OCI-LY1 (cell line): ENCODE results near the gene ZNF311.
A peak's percentile ranks its signal among the peaks of the same experiment; 100 is the strongest.
"Not testable (repeated sequence)": the region's sequence is repeated elsewhere in the genome, so short reads cannot be mapped to it uniquely, and the experiment has no call there.

Source experiments
- H2AFZ ChIP-seq: fragments of 200-600 bp; sonication (generic), shearing (Covaris generic); 2 replicates; pipeline ENCODE4 v1.6.0; 2014; ENCODE audit warnings: antibody characterized with exemption, mild to moderate bottlenecking, low read length
- H3F3A ChIP-seq: fragments of 200-600 bp; sonication (generic), shearing (Covaris generic); 2 replicates; pipeline ENCODE4 v1.6.0; 2014; ENCODE audit warnings: mild to moderate bottlenecking, antibody characterized with exemption, low read length, moderate library complexity; ENCODE audit not compliant: insufficient read depth
- H3K27ac ChIP-seq: fragments of 200-600 bp; sonication (generic); 2 replicates; pipeline ENCODE4 v1.5.1; 2014; ENCODE audit warnings: low read length, mixed run types, mild to moderate bottlenecking, low read depth; ENCODE audit not compliant: poor library complexity, severe bottlenecking
- H3K27me3 ChIP-seq: fragments of 200-600 bp; sonication (generic); 2 replicates; pipeline ENCODE4 v1.6.0; 2014; ENCODE audit warnings: antibody characterized with exemption, mild to moderate bottlenecking, low read length, moderate library complexity; ENCODE audit not compliant: insufficient read depth
- H3K36me3 ChIP-seq: fragments of 200-600 bp; sonication (generic); 2 replicates; pipeline ENCODE4 v1.6.1; 2014; ENCODE audit warnings: mild to moderate bottlenecking, antibody characterized with exemption, low read length, moderate library complexity, mixed read lengths; ENCODE audit not compliant: insufficient read depth
- H3K4me1 ChIP-seq: fragments of 200-600 bp; sonication (generic); 2 replicates; pipeline ENCODE4 v1.5.1; 2014; ENCODE audit warnings: mild to moderate bottlenecking, low read length, moderate library complexity; ENCODE audit not compliant: insufficient read depth, severe bottlenecking
- H3K4me2 ChIP-seq: fragments of 200-600 bp; sonication (generic), shearing (Covaris generic); 2 replicates; pipeline ENCODE4 v1.6.1; 2014; ENCODE audit warnings: low read length
- H3K4me3 ChIP-seq: fragments of 200-600 bp; sonication (generic); 2 replicates; pipeline ENCODE4 v1.5.1; 2014; ENCODE audit warnings: low read length, low read depth, mild to moderate bottlenecking, mixed read lengths; ENCODE audit not compliant: poor library complexity, severe bottlenecking
- H3K79me2 ChIP-seq: fragments of 200-600 bp; shearing (Covaris generic); 2 replicates; pipeline ENCODE4 v1.6.1; 2016; ENCODE audit warnings: mixed run types, low read length, mixed read lengths; ENCODE audit not compliant: insufficient read depth
- H3K9ac ChIP-seq: fragments of 200-600 bp; sonication (generic), shearing (Covaris generic); 2 replicates; pipeline ENCODE4 v1.6.1; 2014; ENCODE audit warnings: mild to moderate bottlenecking, low read length, mixed read lengths
- H3K9me2 ChIP-seq: fragments of 200-600 bp; sonication (generic), shearing (Covaris generic); 2 replicates; pipeline ENCODE4 v1.6.1; 2014; ENCODE audit warnings: low read depth, mild to moderate bottlenecking, low read length, mixed read lengths
- H3K9me3 ChIP-seq: fragments of 200-600 bp; shearing (Covaris generic); 2 replicates; pipeline ENCODE4 v1.6.1; 2014; ENCODE audit warnings: low read length, mixed read lengths
- H4K20me1 ChIP-seq: fragments of 200-600 bp; sonication (generic), shearing (Covaris generic); 2 replicates; pipeline ENCODE4 v1.6.0; 2016; ENCODE audit warnings: mild to moderate bottlenecking, low read length; ENCODE audit not compliant: insufficient read depth
- EZH2 ChIP-seq: fragments of 200-600 bp; sonication (generic), shearing (Covaris generic); IDR thresholded peaks from 2 replicates; pipeline ENCODE4 v1.8.0; 2017; ENCODE audit warnings: borderline replicate concordance, mixed run types, mild to moderate bottlenecking, antibody characterized with exemption, low read length, moderate library complexity, mixed read lengths
- TF ChIP-seq, protein P1 (sequence below): fragments of 200-600 bp; sonication (generic), shearing (Covaris generic); IDR thresholded peaks from 2 replicates; pipeline ENCODE4 v1.5.1; 2017; ENCODE audit warnings: mild to moderate bottlenecking, antibody characterized with exemption, low read length, moderate library complexity, mixed read lengths

The ZNF311 gene

DNA sequence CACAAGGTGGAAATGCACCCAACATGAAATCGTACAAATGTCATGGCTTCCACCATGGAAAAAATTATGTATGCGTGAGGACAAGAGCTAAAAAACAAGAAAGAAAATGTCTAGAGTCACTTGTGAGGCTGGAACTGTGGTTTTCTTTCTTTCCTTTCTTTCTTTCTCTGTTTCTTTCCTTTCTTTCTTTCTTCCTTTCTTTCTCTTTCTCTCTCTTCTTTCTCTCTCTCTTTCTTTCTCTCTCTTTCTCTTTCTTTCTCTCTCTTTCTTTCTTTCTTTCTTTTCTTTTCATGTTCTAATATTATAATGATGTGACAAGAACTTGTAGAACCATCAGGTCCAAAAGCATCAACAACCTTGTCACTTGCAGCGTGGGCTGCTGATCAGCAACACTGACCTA lies 28.4 kb downstream of the ZNF311 start:
- H3K4me2 ChIP-seq, result peak overlapping the region; percentile 78
- no peaks in the 10 kb centered on the region for H3K79me2 ChIP-seq
- H3K27ac ChIP-seq, result no peak overlapping the region
- no peaks in the 10 kb centered on the region for H3K27me3 ChIP-seq
- H3K4me3 ChIP-seq, result peak overlapping the region; percentile 66
- no peaks in the 10 kb centered on the region for H4K20me1 ChIP-seq
- TF ChIP-seq EZH2, result no peak
- TF ChIP-seq, protein P1, sequence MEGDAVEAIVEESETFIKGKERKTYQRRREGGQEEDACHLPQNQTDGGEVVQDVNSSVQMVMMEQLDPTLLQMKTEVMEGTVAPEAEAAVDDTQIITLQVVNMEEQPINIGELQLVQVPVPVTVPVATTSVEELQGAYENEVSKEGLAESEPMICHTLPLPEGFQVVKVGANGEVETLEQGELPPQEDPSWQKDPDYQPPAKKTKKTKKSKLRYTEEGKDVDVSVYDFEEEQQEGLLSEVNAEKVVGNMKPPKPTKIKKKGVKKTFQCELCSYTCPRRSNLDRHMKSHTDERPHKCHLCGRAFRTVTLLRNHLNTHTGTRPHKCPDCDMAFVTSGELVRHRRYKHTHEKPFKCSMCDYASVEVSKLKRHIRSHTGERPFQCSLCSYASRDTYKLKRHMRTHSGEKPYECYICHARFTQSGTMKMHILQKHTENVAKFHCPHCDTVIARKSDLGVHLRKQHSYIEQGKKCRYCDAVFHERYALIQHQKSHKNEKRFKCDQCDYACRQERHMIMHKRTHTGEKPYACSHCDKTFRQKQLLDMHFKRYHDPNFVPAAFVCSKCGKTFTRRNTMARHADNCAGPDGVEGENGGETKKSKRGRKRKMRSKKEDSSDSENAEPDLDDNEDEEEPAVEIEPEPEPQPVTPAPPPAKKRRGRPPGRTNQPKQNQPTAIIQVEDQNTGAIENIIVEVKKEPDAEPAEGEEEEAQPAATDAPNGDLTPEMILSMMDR, result no peak
- H3K9me2 ChIP-seq, result no peaks in the 10 kb centered on the region
- peaks cover 43% of the 10 kb centered on the region for H3K4me1 ChIP-seq
- no peak overlapping the region for H3K9ac ChIP-seq
- H2AFZ ChIP-seq, result no peak overlapping the region
- H3K9me3 ChIP-seq, result no peaks in the 10 kb centered on the region
- H3F3A ChIP-seq, result no peaks in the 10 kb centered on the region
- H3K36me3 ChIP-seq, result no peaks in the 10 kb centered on the region; the same call in 1 of the 2 replicates

DNA sequence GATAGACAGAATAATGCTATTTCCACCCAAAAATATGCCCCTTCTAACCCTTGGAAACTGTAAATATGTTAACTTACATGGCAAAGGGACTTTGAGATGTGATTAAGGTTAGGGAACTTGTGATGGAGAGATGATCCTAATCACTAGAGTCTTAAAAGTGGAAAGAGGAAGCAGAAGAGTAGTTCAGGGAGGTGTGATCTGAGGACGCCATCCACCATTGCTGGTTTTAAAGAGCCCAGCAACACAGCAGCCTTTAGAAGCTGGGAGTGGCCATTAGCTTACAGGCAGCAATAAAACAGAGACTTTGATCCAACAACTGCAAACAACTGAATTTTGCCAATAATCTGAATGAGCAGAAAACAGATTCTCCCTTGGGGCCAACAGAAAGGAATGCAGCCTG lies 30.6 kb downstream of the ZNF311 start:
- no peaks in the 10 kb centered on the region for H3K79me2 ChIP-seq
- no peaks in the 10 kb centered on the region for H3K9me3 ChIP-seq
- no peaks in the 10 kb centered on the region for H3F3A ChIP-seq
- TF ChIP-seq EZH2, result no peak
- TF ChIP-seq, protein P1, result no peak
- H3K9me2 ChIP-seq, result no peaks in the 10 kb centered on the region
- no peak overlapping the region for H3K4me2 ChIP-seq
- no peak overlapping the region for H3K27ac ChIP-seq
- no peaks in the 10 kb centered on the region; the same call in 1 of the 2 replicates for H3K36me3 ChIP-seq
- H3K4me3 ChIP-seq, result no peak overlapping the region
- no peak overlapping the region for H2AFZ ChIP-seq
- no peaks in the 10 kb centered on the region for H3K27me3 ChIP-seq
- H3K9ac ChIP-seq, result no peak overlapping the region
- H3K4me1 ChIP-seq, result peaks cover 29% of the 10 kb centered on the region
- H4K20me1 ChIP-seq, result no peaks in the 10 kb centered on the region

DNA sequence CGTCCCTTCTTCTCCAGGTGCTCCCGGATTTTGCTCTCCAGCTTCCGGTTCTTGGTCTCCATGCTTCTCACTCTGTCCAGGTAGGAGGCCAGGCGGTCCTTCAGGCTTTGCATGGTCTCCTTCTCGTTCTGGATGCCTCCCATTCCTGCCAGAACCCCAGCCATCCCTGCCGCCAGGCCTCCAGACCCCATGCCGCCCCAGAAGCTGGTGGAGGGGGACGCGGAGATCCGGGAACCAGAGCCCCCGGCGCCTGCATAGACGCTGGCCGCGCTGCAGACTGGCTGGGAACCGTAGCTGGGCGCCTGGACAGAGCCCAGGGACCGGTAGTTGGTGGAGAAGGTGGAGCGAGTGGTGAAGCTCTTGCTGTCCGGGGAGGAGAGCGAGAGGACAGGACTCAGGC lies 35.1 kb downstream of the ZNF311 start:
- not testable (repeated sequence) for H3K9ac ChIP-seq, H3K4me3 ChIP-seq, H3K36me3 ChIP-seq, H3K4me1 ChIP-seq, H3F3A ChIP-seq, H3K27ac ChIP-seq, H3K4me2 ChIP-seq, H3K27me3 ChIP-seq, H4K20me1 ChIP-seq, H3K79me2 ChIP-seq, H3K9me3 ChIP-seq, H2AFZ ChIP-seq, H3K9me2 ChIP-seq

DNA sequence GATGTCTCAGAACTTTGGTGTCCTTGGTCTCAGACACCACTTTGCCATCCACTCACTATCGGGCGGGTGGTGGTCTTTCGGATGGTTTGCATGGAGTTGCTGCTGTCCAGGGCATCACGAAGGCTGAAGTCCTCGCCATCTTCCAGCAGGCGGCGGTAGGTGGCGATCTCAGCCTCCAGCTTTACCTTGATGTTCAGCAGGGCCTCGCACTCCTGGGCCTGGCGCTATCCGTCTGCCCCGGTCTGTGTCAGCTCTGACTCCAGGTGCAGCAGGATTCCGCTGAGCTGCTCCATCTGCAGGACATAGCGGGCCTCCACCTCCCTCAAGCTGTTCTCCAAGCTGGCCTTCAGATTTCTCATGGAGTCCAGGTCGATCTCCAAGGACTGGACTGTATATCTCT lies 36.0 kb downstream of the ZNF311 start:
- H4K20me1 ChIP-seq, result no peaks in the 10 kb centered on the region
- H3K4me2 ChIP-seq, result no peak overlapping the region
- H3K36me3 ChIP-seq, result no peaks in the 10 kb centered on the region; the same call in 1 of the 2 replicates
- TF ChIP-seq, protein P1, result no peak
- no peak for TF ChIP-seq EZH2
- no peak overlapping the region for H2AFZ ChIP-seq
- no peaks in the 10 kb centered on the region for H3K4me1 ChIP-seq
- H3K27ac ChIP-seq, result no peak overlapping the region
- no peak overlapping the region for H3K4me3 ChIP-seq
- H3K79me2 ChIP-seq, result no peaks in the 10 kb centered on the region
- H3F3A ChIP-seq, result no peaks in the 10 kb centered on the region
- H3K9me3 ChIP-seq, result 0 out of 2 replicates have a peak, but pooled peaks cover 5% of the 10 kb centered on the region
- H3K27me3 ChIP-seq, result no peaks in the 10 kb centered on the region
- H3K9ac ChIP-seq, result no peak overlapping the region
- H3K9me2 ChIP-seq, result no peaks in the 10 kb centered on the region
